Esophagus muscularis mucosa (tissue), 4 donors: Measurements from ENCODE around the gene PSMD10. TPM values are rescaled to one million over a fixed set of nuclear protein-coding genes. Genes with fewer than 3 reads are reported as not detected.

Source experiments
- DNase-seq: peaks from one replicate; pipeline ENCODE4 v3.0.0-alpha.2; 2017; ENCODE audit errors: extremely low spot score
- H3K27ac ChIP-seq, 4 donors: fragments of 200-600 bp; sonication (generic); replicated peaks in 1 of 4; 1 replicate in 3 of 4; 2 replicates in 1 of 4; pipeline ENCODE4 v1.5.1; 2016 to 2019; ENCODE audit warnings: mild to moderate bottlenecking in 1 of 4
- H3K27me3 ChIP-seq, 4 donors: fragments of 200-600 bp; sonication (generic); one replicate each; pipeline versions ENCODE4 v1.5.1 to v1.6.0; 2016 to 2019
- H3K36me3 ChIP-seq, 4 donors: fragments of 200-600 bp; sonication (generic); one replicate each; pipeline ENCODE4 v1.5.1; 2016 to 2019
- H3K4me1 ChIP-seq, 4 donors: fragments of 200-600 bp; sonication (generic); one replicate each; pipeline ENCODE4 v1.5.1; 2016 to 2019
- H3K4me3 ChIP-seq, 4 donors: fragments of 200-600 bp; sonication (generic); 1 replicate in 2 of 4; 2 replicates in 2 of 4; pipeline ENCODE4 v1.5.1; 2016 to 2019; ENCODE audit warnings: mild to moderate bottlenecking in 4 of 4, moderate library complexity in 1 of 4
- H3K9me3 ChIP-seq, 4 donors: fragments of 200-600 bp; sonication (generic); 1 replicate in 3 of 4; 2 replicates in 1 of 4; pipeline ENCODE4 v1.5.1; 2016 to 2019
- EP300 ChIP-seq: sonication (generic); formaldehyde crosslinking; IDR thresholded peaks from one replicate; pipeline ENCODE4 v1.6.1; 2017; ENCODE audit warnings: antibody characterized with exemption
- POLR2A ChIP-seq: fragments of 450-650 bp; IDR thresholded peaks from one replicate; pipeline ENCODE4 v1.6.1; 2017; ENCODE audit warnings: antibody characterized with exemption, moderate library complexity, mild to moderate bottlenecking, low read depth
- POLR2AphosphoS5 ChIP-seq, 2 donors: sonication (generic); formaldehyde crosslinking; IDR thresholded peaks; one replicate each; pipeline ENCODE4 v1.6.1; 2017; ENCODE audit warnings: antibody characterized with exemption in 2 of 2
- WGBS: methylation state at CpG from one replicate; pipeline ENCODE4 v1.1.5; 2018; 5-methylcytosine and 5-hydroxymethylcytosine counted together
- intact Hi-C: fragments of 100-400 bp; cut with DNase I; formaldehyde crosslinking; loops from one replicate; pipeline ENCODE4 v1.15.1; 2023
- total RNA-seq, 4 donors: library from RNA; depleted of rRNA; stranded (reverse); fragments of >200 nt; gene quantifications; one replicate each; pipeline versions ENCODE4 v1.1.0 to v1.2.1, GENCODE V29; 2016
- TF ChIP-seq, protein P1 (sequence below), 3 experiments: fragments of 200-600 bp in 2 of 3; fragments of 450-650 bp in 1 of 3; sonication (generic) in 2 of 3; IDR thresholded peaks; one replicate each; pipeline ENCODE4 v1.5.1; 2017 to 2019; ENCODE audit warnings: antibody characterized with exemption in 3 of 3, mild to moderate bottlenecking in 2 of 3, moderate library complexity in 1 of 3

The PSMD10 gene
- total RNA-seq, 4 donors from 2014 or later = 26.2 to 40.6 (median 31.2) TPM

DNA sequence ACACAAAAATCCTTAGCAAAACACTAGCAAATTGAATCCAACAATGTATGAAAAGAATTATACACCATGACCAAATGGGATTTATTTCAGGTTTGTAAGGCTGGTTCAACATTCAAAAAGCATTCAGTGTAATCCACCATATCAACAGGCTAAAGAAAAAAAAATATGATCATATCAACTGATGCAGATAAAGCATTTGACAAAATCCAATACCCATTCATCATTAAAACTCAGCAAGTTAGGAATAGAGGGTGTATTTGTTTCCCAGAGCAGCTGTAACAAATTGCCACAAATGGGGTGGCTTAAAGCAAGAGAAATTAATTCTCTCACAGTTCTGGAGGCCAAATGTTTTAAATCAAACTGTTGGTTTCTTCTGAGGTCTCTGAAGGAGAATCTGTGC, 35.8 kb downstream of the PSMD10 start:
- H3K4me1 ChIP-seq = no peaks in the 10 kb centered on the region
- DNase-seq = no peak
- H3K36me3 ChIP-seq = no peaks in the 10 kb centered on the region
- TF ChIP-seq, protein P1, sequence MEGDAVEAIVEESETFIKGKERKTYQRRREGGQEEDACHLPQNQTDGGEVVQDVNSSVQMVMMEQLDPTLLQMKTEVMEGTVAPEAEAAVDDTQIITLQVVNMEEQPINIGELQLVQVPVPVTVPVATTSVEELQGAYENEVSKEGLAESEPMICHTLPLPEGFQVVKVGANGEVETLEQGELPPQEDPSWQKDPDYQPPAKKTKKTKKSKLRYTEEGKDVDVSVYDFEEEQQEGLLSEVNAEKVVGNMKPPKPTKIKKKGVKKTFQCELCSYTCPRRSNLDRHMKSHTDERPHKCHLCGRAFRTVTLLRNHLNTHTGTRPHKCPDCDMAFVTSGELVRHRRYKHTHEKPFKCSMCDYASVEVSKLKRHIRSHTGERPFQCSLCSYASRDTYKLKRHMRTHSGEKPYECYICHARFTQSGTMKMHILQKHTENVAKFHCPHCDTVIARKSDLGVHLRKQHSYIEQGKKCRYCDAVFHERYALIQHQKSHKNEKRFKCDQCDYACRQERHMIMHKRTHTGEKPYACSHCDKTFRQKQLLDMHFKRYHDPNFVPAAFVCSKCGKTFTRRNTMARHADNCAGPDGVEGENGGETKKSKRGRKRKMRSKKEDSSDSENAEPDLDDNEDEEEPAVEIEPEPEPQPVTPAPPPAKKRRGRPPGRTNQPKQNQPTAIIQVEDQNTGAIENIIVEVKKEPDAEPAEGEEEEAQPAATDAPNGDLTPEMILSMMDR (IDR thresholded peaks at IDR 0.05) = no peak
- TF ChIP-seq EP300 (no peak), POLR2A (no peak), POLR2AphosphoS5 (IDR thresholded peaks at IDR 0.05) (no peak)
- H3K4me3 ChIP-seq = no peak overlapping the region
- intact Hi-C loops = no loop called here
- no peak overlapping the region for H3K27ac ChIP-seq
- no peaks in the 10 kb centered on the region for H3K9me3 ChIP-seq
- H3K27me3 ChIP-seq = peaks cover 0 to 5% (median 0%) of the 10 kb centered on the region in 4 donors

DNA sequence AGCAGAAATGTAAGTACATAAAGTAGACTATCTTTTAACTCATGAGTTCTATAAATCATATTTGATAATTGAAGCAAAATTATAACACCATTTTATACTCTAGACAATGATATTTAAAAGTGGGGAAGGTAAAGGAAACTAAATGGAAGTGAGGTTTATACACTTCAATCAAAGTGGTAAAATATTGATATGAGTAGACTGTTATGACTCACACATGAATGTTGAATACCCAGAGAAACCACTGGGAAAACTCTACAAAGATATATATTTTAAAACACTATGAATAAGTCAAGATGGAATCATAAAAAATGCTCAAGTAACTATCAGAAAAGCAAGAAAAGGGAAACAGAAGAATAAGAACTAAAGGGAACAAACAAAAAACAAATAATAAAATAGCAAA, 38.1 kb downstream of the PSMD10 start:
- H3K36me3 ChIP-seq = no peaks in the 10 kb centered on the region
- no peak overlapping the region for H3K27ac ChIP-seq
- no peaks in the 10 kb centered on the region for H3K4me1 ChIP-seq
- H3K27me3 ChIP-seq = peaks cover 0 to 5% (median 0%) of the 10 kb centered on the region in 4 donors
- no peak for DNase-seq
- H3K9me3 ChIP-seq = no peaks in the 10 kb centered on the region
- no peak overlapping the region for H3K4me3 ChIP-seq
- intact Hi-C loops = no loop called here
- TF ChIP-seq EP300 = no peak
- TF ChIP-seq POLR2A = no peak
- TF ChIP-seq, protein P1 (IDR thresholded peaks at IDR 0.05) = no peak

GRCh38 chrX:108049649-108050048, 41.7 kb downstream of the PSMD10 start:
- intact Hi-C loops = no loop called here
- 52% methylated on average over 1 of the region's 1 CpG for WGBS
- Histone ChIP-seq H3K27ac (no peak overlapping the region), H3K4me3 (no peak overlapping the region), H3K36me3 (no peaks in the 10 kb centered on the region), H3K27me3 (peaks cover 0 to 5% (median 0%) of the 10 kb centered on the region in 4 donors), H3K9me3 (no peaks in the 10 kb centered on the region), H3K4me1 (no peaks in the 10 kb centered on the region)
- DNase-seq = no peak
- TF ChIP-seq EP300 (no peak), POLR2A (no peak), POLR2AphosphoS5 (IDR thresholded peaks at IDR 0.05) (no peak)
- TF ChIP-seq, protein P1 (IDR thresholded peaks at IDR 0.05) = no peak

GRCh38 chrX:108044554-108045256, 46.6 kb downstream of the PSMD10 start, which contains the start of gene VSIG1:
TSS of gene VSIG1 (plus strand) at chrX:108045065. CDS start at chrX:108045131, 66 bp downstream.
- intact Hi-C loops = no loop called here
- TF ChIP-seq POLR2A (no peak), EP300 (no peak), POLR2AphosphoS5 (IDR thresholded peaks at IDR 0.05) (no peak)
- TF ChIP-seq, protein P1 (IDR thresholded peaks at IDR 0.05) = no peak
- Histone ChIP-seq H3K27me3 (no peaks in the 10 kb centered on the region), H3K4me1 (no peaks in the 10 kb centered on the region), H3K9me3 (no peaks in the 10 kb centered on the region), H3K36me3 (no peaks in the 10 kb centered on the region), H3K27ac (no peak within 1 kb of the TSS), H3K4me3 (no peak within 1 kb of the TSS)
- no peak for DNase-seq
- WGBS = 74% methylated on average over 10 of the region's 10 CpGs
